ENCODE measurements around the gene GBGT1.

DNA sequence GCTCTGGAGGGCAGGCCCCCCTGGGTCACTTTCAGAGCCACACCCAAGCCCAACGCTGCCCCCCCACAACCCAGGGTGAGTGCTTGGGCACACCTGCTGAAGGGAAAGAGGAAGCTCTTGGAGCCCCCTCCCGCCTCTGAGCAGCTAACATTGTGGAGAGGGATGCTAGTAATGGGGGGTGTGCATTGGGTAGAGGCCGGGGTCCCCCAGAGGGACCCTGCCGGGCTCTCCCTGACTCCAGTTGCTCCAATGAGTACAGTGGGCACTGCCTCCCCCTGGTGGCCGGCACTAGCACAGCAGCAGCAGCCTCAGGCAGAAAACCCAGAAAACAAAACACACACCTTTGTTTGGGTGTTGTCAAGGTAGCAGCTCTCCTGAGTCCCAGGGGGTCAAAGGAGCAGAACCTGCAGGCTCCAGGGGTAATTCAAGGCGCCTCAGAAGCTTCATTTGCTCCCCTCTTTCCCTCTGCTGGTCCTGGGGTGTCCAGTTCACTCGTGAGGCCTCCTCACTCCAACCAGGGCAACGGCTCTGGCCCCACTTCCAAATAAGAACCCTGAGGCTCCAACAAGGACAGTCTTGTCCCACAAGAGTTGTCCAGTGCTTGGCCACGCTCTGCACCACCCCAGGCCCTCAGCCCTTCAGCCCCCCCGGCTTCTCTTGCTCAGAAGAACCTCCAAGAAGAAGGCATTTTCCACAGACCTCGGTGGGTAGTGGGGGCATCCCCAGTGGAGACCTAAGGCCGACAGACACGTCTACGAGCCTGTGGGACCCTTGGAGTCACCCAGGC lies 16.1 kb downstream of the GBGT1 start:
- TF ChIP-seq, protein P1, sequence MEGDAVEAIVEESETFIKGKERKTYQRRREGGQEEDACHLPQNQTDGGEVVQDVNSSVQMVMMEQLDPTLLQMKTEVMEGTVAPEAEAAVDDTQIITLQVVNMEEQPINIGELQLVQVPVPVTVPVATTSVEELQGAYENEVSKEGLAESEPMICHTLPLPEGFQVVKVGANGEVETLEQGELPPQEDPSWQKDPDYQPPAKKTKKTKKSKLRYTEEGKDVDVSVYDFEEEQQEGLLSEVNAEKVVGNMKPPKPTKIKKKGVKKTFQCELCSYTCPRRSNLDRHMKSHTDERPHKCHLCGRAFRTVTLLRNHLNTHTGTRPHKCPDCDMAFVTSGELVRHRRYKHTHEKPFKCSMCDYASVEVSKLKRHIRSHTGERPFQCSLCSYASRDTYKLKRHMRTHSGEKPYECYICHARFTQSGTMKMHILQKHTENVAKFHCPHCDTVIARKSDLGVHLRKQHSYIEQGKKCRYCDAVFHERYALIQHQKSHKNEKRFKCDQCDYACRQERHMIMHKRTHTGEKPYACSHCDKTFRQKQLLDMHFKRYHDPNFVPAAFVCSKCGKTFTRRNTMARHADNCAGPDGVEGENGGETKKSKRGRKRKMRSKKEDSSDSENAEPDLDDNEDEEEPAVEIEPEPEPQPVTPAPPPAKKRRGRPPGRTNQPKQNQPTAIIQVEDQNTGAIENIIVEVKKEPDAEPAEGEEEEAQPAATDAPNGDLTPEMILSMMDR (IDR thresholded peaks at IDR 0.05; ENCODE audit: low read length) = peak; percentile 95
- TF ChIP-seq EZH2 (IDR thresholded peaks at IDR 0.05; ENCODE audit: borderline replicate concordance, low read length) = no peak

Measured in OCI-LY1 (cell line).